OCI-LY1 (cell line): ENCODE measurements around the gene ACYP2.

Source experiments
- H2AFZ ChIP-seq: fragments of 200-600 bp; sonication (generic), shearing (Covaris generic); 2 replicates; pipeline ENCODE4 v1.6.0; 2014; ENCODE audit warnings: antibody characterized with exemption, mild to moderate bottlenecking, low read length
- H3F3A ChIP-seq: fragments of 200-600 bp; sonication (generic), shearing (Covaris generic); 2 replicates; pipeline ENCODE4 v1.6.0; 2014; ENCODE audit warnings: mild to moderate bottlenecking, antibody characterized with exemption, low read length, moderate library complexity; ENCODE audit not compliant: insufficient read depth
- H3K27ac ChIP-seq: fragments of 200-600 bp; sonication (generic); 2 replicates; pipeline ENCODE4 v1.5.1; 2014; ENCODE audit warnings: low read length, mixed run types, mild to moderate bottlenecking, low read depth; ENCODE audit not compliant: poor library complexity, severe bottlenecking
- H3K27me3 ChIP-seq: fragments of 200-600 bp; sonication (generic); 2 replicates; pipeline ENCODE4 v1.6.0; 2014; ENCODE audit warnings: antibody characterized with exemption, mild to moderate bottlenecking, low read length, moderate library complexity; ENCODE audit not compliant: insufficient read depth
- H3K36me3 ChIP-seq: fragments of 200-600 bp; sonication (generic); 2 replicates; pipeline ENCODE4 v1.6.1; 2014; ENCODE audit warnings: mild to moderate bottlenecking, antibody characterized with exemption, low read length, moderate library complexity, mixed read lengths; ENCODE audit not compliant: insufficient read depth
- H3K4me1 ChIP-seq: fragments of 200-600 bp; sonication (generic); 2 replicates; pipeline ENCODE4 v1.5.1; 2014; ENCODE audit warnings: mild to moderate bottlenecking, low read length, moderate library complexity; ENCODE audit not compliant: insufficient read depth, severe bottlenecking
- H3K4me2 ChIP-seq: fragments of 200-600 bp; sonication (generic), shearing (Covaris generic); 2 replicates; pipeline ENCODE4 v1.6.1; 2014; ENCODE audit warnings: low read length
- H3K4me3 ChIP-seq: fragments of 200-600 bp; sonication (generic); 2 replicates; pipeline ENCODE4 v1.5.1; 2014; ENCODE audit warnings: low read length, low read depth, mild to moderate bottlenecking, mixed read lengths; ENCODE audit not compliant: poor library complexity, severe bottlenecking
- H3K79me2 ChIP-seq: fragments of 200-600 bp; shearing (Covaris generic); 2 replicates; pipeline ENCODE4 v1.6.1; 2016; ENCODE audit warnings: mixed run types, low read length, mixed read lengths; ENCODE audit not compliant: insufficient read depth
- H3K9ac ChIP-seq: fragments of 200-600 bp; sonication (generic), shearing (Covaris generic); 2 replicates; pipeline ENCODE4 v1.6.1; 2014; ENCODE audit warnings: mild to moderate bottlenecking, low read length, mixed read lengths
- H3K9me2 ChIP-seq: fragments of 200-600 bp; sonication (generic), shearing (Covaris generic); 2 replicates; pipeline ENCODE4 v1.6.1; 2014; ENCODE audit warnings: low read depth, mild to moderate bottlenecking, low read length, mixed read lengths
- H3K9me3 ChIP-seq: fragments of 200-600 bp; shearing (Covaris generic); 2 replicates; pipeline ENCODE4 v1.6.1; 2014; ENCODE audit warnings: low read length, mixed read lengths
- H4K20me1 ChIP-seq: fragments of 200-600 bp; sonication (generic), shearing (Covaris generic); 2 replicates; pipeline ENCODE4 v1.6.0; 2016; ENCODE audit warnings: mild to moderate bottlenecking, low read length; ENCODE audit not compliant: insufficient read depth
- CTCF ChIP-seq: fragments of 200-600 bp; sonication (generic), shearing (Covaris generic); IDR thresholded peaks from 2 replicates; pipeline ENCODE4 v1.5.1; 2017; ENCODE audit warnings: mild to moderate bottlenecking, antibody characterized with exemption, low read length, moderate library complexity, mixed read lengths
- EZH2 ChIP-seq: fragments of 200-600 bp; sonication (generic), shearing (Covaris generic); IDR thresholded peaks from 2 replicates; pipeline ENCODE4 v1.8.0; 2017; ENCODE audit warnings: borderline replicate concordance, mixed run types, mild to moderate bottlenecking, antibody characterized with exemption, low read length, moderate library complexity, mixed read lengths

ACYP2 gene

DNA sequence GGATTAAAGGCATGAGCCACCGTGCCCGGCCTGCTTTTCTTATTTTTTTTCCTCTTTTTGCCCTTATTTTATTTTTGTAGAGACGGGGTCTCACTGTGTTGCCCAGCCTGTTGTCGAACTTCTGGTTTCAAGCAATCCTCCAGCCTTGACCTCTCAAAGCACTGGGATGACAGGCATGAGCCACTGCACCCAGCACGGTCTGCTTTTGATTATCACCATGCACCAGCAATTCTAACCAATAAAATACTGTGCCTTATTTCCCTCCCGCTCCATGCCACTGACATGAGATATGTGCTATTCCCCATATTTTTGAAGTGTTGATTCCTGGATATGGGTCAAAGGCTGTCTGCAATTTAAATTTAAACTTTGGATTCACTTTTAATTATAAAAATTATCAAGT, 42.9 kb downstream of the ACYP2 start:
- no peak overlapping the region for H3K9ac ChIP-seq
- TF ChIP-seq CTCF: no peak
- TF ChIP-seq EZH2: no peak
- H2AFZ ChIP-seq: no peak overlapping the region
- H3K9me2 ChIP-seq: no peaks in the 10 kb centered on the region
- no peak overlapping the region for H3K4me2 ChIP-seq
- H4K20me1 ChIP-seq: no peaks in the 10 kb centered on the region
- H3K36me3 ChIP-seq: peaks cover 10% of the 10 kb centered on the region
- no peaks in the 10 kb centered on the region for H3F3A ChIP-seq
- H3K79me2 ChIP-seq: no peaks in the 10 kb centered on the region
- no peak overlapping the region for H3K4me3 ChIP-seq
- no peaks in the 10 kb centered on the region for H3K27me3 ChIP-seq
- H3K4me1 ChIP-seq: no peaks in the 10 kb centered on the region
- H3K27ac ChIP-seq: no peak overlapping the region
- no peaks in the 10 kb centered on the region for H3K9me3 ChIP-seq

DNA sequence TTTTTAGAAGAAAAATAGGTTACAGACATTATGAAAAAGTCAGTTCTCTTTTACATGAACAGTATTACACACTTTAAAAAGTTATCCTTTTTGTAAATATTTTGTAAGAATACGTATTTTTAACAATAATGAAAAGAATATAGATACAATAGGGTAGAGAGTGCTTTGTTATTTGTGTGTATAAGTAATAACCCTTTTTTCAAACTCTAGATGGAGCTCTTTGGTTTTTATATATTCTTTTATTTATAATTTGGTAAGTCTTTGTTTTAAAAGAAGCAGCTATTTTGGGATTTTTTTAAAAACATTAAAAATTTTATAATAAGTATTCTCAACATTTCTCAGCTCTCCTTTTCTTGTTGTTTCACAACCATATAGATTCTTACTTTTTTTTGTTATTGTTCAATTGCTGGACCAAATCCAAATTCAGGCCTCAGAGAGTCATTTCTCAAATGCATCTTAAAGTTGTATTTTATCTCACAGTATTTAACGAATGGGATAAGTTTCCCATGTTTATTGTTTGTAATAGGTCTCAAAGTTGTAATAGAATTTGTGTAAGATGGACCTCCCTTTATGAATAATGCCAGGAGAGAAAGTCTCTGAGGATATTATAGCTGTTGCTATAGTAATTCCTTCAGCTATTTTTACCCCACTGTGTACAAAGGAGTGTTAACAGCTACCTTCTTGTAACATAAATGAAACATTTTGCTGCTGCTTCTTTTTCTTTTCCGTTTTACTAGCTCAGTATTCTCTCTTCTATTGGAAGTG, 46.4 kb downstream of the ACYP2 start:
- H4K20me1 ChIP-seq: no peaks in the 10 kb centered on the region
- H3F3A ChIP-seq: no peaks in the 10 kb centered on the region
- H3K79me2 ChIP-seq: no peaks in the 10 kb centered on the region
- no peaks in the 10 kb centered on the region for H3K36me3 ChIP-seq
- no peak overlapping the region for H2AFZ ChIP-seq
- no peak overlapping the region for H3K27ac ChIP-seq
- H3K9me2 ChIP-seq: no peaks in the 10 kb centered on the region
- no peaks in the 10 kb centered on the region for H3K4me1 ChIP-seq
- no peak; the same call in 1 of the 2 replicates for TF ChIP-seq CTCF
- TF ChIP-seq EZH2: no peak
- no peaks in the 10 kb centered on the region for H3K27me3 ChIP-seq
- no peak overlapping the region for H3K4me3 ChIP-seq
- no peak overlapping the region for H3K4me2 ChIP-seq
- no peak overlapping the region for H3K9ac ChIP-seq
- no peaks in the 10 kb centered on the region for H3K9me3 ChIP-seq

DNA sequence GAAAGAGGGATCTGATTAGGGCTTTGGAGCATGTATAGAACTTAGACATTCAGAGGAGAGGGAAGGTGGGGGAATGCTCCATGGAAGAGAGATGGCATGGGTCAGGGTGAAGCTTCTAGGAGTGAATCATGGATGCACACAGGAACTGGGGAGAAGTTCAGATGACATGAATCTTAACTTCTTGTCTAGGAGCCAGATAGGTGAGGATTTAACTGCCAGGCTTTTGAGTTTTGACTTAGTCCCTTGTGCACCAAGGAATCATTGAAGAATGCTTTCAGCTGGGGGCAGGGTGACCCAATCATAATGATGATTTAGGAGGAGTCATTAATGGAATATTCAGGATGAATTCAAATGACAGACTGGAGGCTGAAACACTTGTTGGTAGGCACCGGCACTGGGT, 48.7 kb downstream of the ACYP2 start:
- Histone ChIP-seq H3K79me2 (no peaks in the 10 kb centered on the region), H3K27me3 (no peaks in the 10 kb centered on the region), H3K36me3 (no peaks in the 10 kb centered on the region), H3K4me2 (no peak overlapping the region), H3K4me3 (no peak overlapping the region), H2AFZ (no peak overlapping the region), H3K27ac (no peak overlapping the region), H3K9me3 (no peaks in the 10 kb centered on the region), H3F3A (no peaks in the 10 kb centered on the region), H3K9ac (no peak overlapping the region), H3K4me1 (no peaks in the 10 kb centered on the region), H4K20me1 (no peaks in the 10 kb centered on the region), H3K9me2 (no peaks in the 10 kb centered on the region)
- no peak for TF ChIP-seq EZH2
- TF ChIP-seq CTCF: no peak
